Peyer's patch (tissue), 4 donors: ENCODE measurements around the gene MASP2.

Experiments
- CTCF ChIP-seq, 6 experiments: fragments of 450-650 bp in 4 of 6; fragments of 200-600 bp in 2 of 6; sonication (generic) in 1 of 6; IDR thresholded peaks; one replicate each; pipeline ENCODE4 v1.5.1; 2017 to 2019; ENCODE audit warnings: antibody characterized with exemption in 6 of 6, mild to moderate bottlenecking in 3 of 6, moderate library complexity in 1 of 6
- POLR2A ChIP-seq, 2 donors: fragments of 450-650 bp; IDR thresholded peaks; one replicate each; pipeline ENCODE4 v1.5.1; 2017; ENCODE audit warnings: antibody characterized with exemption in 2 of 2, mild to moderate bottlenecking in 2 of 2, moderate library complexity in 2 of 2

- no peak for TF ChIP-seq CTCF (IDR thresholded peaks at IDR 0.05)
- no peak for TF ChIP-seq POLR2A (IDR thresholded peaks at IDR 0.05)
Measured at GRCh38 chr1:11053758-11054137, 6.7 kb upstream of the MASP2 start.
